PC-9 (cell line): ENCODE results near the gene LIPE. TPM values are rescaled to one million over a fixed set of nuclear protein-coding genes. Genes with fewer than 3 reads are reported as not detected.

Experiments used
- BruUV-seq: library from RNA; stranded (reverse); fragments of 400-500 nt; replicated peaks from 2 replicates; lab custom pipeline; 2021; lab: Mats Ljungman, UMichigan
- CTCF ChIA-PET: fragments of 300-600 bp; sonication (Branson Sonifier 250); formaldehyde crosslinking; loops from one replicate; lab custom pipeline; 2022; ENCODE audit warnings: antibody characterized with exemption; lab: Charles Lee
- POLR2A ChIA-PET: fragments of 300-600 bp; sonication (Branson Sonifier 250); formaldehyde crosslinking; loops from one replicate; lab custom pipeline; 2022; ENCODE audit warnings: antibody characterized with exemption; ENCODE audit not compliant: unreplicated experiment; lab: Charles Lee
- DNase-seq, 2 experiments: peaks; one replicate each; pipeline versions ENCODE4 v3.0.0 to v3.0.0-alpha.2; 2015 to 2022; ENCODE audit warnings: mixed read lengths in 1 of 2
- H2AFZ ChIP-seq: fragments of 200-600 bp; sonication (generic); 2 replicates; pipeline ENCODE4 v1.8.1; 2017; ENCODE audit warnings: antibody characterized with exemption
- H3F3A ChIP-seq: fragments of 200-600 bp; sonication (generic); 2 replicates; pipeline ENCODE4 v1.8.1; 2017; ENCODE audit warnings: antibody characterized with exemption, mild to moderate bottlenecking, low read depth; ENCODE audit not compliant: insufficient read depth
- H3K27ac ChIP-seq: fragments of 200-600 bp; sonication (generic); 2 replicates; pipeline ENCODE4 v1.6.1; 2016; ENCODE audit warnings: mixed run types
- H3K27me3 ChIP-seq: fragments of 200-600 bp; sonication (generic); 2 replicates; pipeline ENCODE4 v1.6.1; 2016; ENCODE audit warnings: low read depth, mixed run types; ENCODE audit not compliant: insufficient read depth
- H3K36me3 ChIP-seq: fragments of 200-600 bp; sonication (generic); 2 replicates; pipeline ENCODE4 v1.6.1; 2016; ENCODE audit warnings: low read depth, mixed run types
- H3K4me1 ChIP-seq: fragments of 200-600 bp; sonication (generic); replicated peaks from 2 replicates; pipeline ENCODE4 v1.6.1; 2016; ENCODE audit warnings: mixed run types; ENCODE audit not compliant: insufficient read depth
- H3K4me2 ChIP-seq: fragments of 200-600 bp; sonication (generic); 2 replicates; pipeline ENCODE4 v1.6.1; 2017; ENCODE audit warnings: mixed run types
- H3K4me3 ChIP-seq: fragments of 200-600 bp; sonication (generic); 2 replicates; pipeline ENCODE4 v1.6.1; 2016; ENCODE audit warnings: mixed run types
- H3K79me2 ChIP-seq: fragments of 200-600 bp; sonication (generic); 2 replicates; pipeline ENCODE4 v1.6.1; 2017; ENCODE audit warnings: low read depth, mixed run types
- H3K9me2 ChIP-seq: fragments of 200-600 bp; sonication (generic); 2 replicates; pipeline ENCODE4 v1.8.1; 2017; ENCODE audit warnings: mild to moderate bottlenecking; ENCODE audit not compliant: insufficient read depth
- H3K9me3 ChIP-seq: fragments of 200-600 bp; sonication (generic); 2 replicates; pipeline ENCODE4 v1.8.1; 2016; ENCODE audit warnings: low read depth; ENCODE audit not compliant: insufficient read depth
- H4K20me1 ChIP-seq: fragments of 200-600 bp; sonication (generic); 2 replicates; pipeline ENCODE4 v1.8.1; 2017; ENCODE audit not compliant: insufficient read depth
- EZH2 ChIP-seq: fragments of 200-600 bp; sonication (generic); IDR thresholded peaks from 2 replicates; pipeline ENCODE4 v1.8.0; 2017; ENCODE audit warnings: antibody characterized with exemption, low read depth
- intact Hi-C: fragments of 100-400 bp; cut with micrococcal nuclease; formaldehyde crosslinking; loops from one replicate; pipeline ENCODE4 v1.10.0; 2022; ENCODE audit not compliant: unreplicated experiment
- total RNA-seq: library from RNA; stranded (reverse); gene quantifications from 2 replicates; pipeline ENCODE4 v1.2.3, GENCODE V29; 2021
- TF ChIP-seq, protein P1 (sequence below): fragments of 200-600 bp; sonication (generic); conservative IDR thresholded peaks from 2 replicates; pipeline ENCODE4 v1.6.1; 2017; ENCODE audit warnings: mixed run types, antibody characterized with exemption, mild to moderate bottlenecking, moderate library complexity

The LIPE gene
- total RNA-seq, 1 experiment from 2014 or later: 12.7 TPM

DNA sequence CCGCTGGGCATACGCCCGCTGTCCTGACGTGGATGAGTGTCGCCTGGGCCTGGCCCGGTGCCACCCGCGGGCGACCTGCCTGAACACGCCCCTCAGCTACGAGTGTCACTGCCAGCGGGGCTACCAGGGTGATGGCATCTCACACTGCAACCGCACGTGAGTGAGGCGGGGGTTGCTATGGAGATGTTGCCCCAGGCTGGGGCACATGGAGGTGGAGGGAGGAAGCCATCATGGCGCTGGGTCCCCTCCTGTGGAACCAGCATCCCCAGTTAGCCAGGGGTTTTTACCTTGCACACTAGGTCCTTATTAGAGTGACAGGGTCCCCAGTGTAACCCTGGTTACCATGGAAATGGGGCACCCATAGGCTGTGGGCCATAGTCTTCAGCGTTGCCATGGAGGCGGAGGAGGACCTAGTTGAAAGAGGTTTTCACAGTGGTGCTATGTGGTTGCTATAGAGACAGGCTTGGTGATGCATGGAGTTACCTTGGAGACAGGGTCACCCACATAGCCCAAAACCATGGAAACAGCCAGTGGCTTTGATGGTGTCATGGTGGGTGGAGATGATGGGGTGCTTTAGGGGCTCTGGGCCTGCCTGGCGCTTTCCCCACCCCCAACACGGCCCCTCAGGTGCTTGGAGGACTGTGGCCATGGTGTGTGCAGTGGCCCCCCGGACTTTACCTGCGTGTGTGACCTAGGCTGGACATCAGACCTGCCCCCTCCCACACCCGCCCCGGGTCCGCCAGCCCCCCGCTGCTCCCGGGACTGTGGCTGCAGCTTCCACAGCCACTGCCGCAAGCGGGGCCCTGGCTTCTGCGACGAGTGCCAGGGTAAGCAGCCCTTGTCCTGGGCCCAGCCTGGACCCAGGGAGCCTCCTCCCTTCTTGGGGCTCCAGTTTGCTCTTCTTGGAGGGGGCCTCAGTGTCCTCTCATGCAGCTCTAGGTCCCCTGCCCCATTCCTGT lies 74.6 kb downstream of the LIPE start:
- no peaks in the 10 kb centered on the region for H3K9me2 ChIP-seq
- CTCF ChIA-PET: no interaction called here

More for the DNA sequence above, 74.6 kb downstream of the LIPE start:
- BruUV-seq: no TSS peak
- POLR2A ChIA-PET: no interaction called here
- Histone ChIP-seq H3K27me3 (no peaks in the 10 kb centered on the region), H4K20me1 (no peaks in the 10 kb centered on the region), H3F3A (no peaks in the 10 kb centered on the region), H3K36me3 (no peaks in the 10 kb centered on the region; the same call in 1 of the 2 replicates), H3K79me2 (no peaks in the 10 kb centered on the region), H3K4me1 (no peaks in the 10 kb centered on the region), H3K27ac (no peak overlapping the region), H2AFZ (no peak overlapping the region), H3K4me3 (no peak overlapping the region), H3K4me2 (no peak overlapping the region), H3K9me3 (no peaks in the 10 kb centered on the region)
- TF ChIP-seq EZH2: no peak
- TF ChIP-seq, protein P1, sequence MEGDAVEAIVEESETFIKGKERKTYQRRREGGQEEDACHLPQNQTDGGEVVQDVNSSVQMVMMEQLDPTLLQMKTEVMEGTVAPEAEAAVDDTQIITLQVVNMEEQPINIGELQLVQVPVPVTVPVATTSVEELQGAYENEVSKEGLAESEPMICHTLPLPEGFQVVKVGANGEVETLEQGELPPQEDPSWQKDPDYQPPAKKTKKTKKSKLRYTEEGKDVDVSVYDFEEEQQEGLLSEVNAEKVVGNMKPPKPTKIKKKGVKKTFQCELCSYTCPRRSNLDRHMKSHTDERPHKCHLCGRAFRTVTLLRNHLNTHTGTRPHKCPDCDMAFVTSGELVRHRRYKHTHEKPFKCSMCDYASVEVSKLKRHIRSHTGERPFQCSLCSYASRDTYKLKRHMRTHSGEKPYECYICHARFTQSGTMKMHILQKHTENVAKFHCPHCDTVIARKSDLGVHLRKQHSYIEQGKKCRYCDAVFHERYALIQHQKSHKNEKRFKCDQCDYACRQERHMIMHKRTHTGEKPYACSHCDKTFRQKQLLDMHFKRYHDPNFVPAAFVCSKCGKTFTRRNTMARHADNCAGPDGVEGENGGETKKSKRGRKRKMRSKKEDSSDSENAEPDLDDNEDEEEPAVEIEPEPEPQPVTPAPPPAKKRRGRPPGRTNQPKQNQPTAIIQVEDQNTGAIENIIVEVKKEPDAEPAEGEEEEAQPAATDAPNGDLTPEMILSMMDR: no peak
- intact Hi-C loops: no loop called here
- no peak for DNase-seq

Other genes starting within 250 kb of the LIPE start
- 45.6 and 49.6 TPM in 2 replicates for gene DEDD2, start 209.7 kb downstream of the LIPE start, total RNA-seq
- gene ZNF526, start 207.1 kb downstream of the LIPE start, total RNA-seq: 13.4 and 13.9 TPM in 2 replicates
- 37.4 and 44.6 TPM in 2 replicates for gene GSK3A, start 184.8 kb downstream of the LIPE start, total RNA-seq
- 57.4 and 79.1 TPM in 2 replicates for gene ERF, start 172.3 kb downstream of the LIPE start, total RNA-seq
- 58.1 and 60.7 TPM in 2 replicates for gene CIC, start 158.1 kb downstream of the LIPE start, total RNA-seq
- 0.85 and 1.1 TPM in 2 replicates for gene PRR19, start 125.3 kb downstream of the LIPE start, total RNA-seq
- gene PAFAH1B3, start 124.8 kb downstream of the LIPE start, total RNA-seq: 70.2 and 90.1 TPM in 2 replicates
- gene TMEM145, start 114.1 kb downstream of the LIPE start, total RNA-seq: 1.2 and 1.7 TPM in 2 replicates
- gene MEGF8, start 101.8 kb downstream of the LIPE start, total RNA-seq: 40.6 and 49.0 TPM in 2 replicates
- 4.9 and 7.8 TPM in 2 replicates for gene CNFN, start 37.1 kb downstream of the LIPE start, total RNA-seq
- 0.41 TPM in 1 of 2 replicates, not detected in the other for gene CXCL17, start 15.6 kb upstream of the LIPE start, total RNA-seq
- 0.53 and 1.6 TPM in 2 replicates for gene CEACAM1, start 101.1 kb upstream of the LIPE start, total RNA-seq
- gene CEACAM8, start 167.5 kb upstream of the LIPE start, total RNA-seq: not detected in 2 replicates